GM12801 (cell line): Measurements from ENCODE around the gene LRMDA.

Experiments used
- TF ChIP-seq, protein P1 (sequence below): IDR thresholded peaks from one replicate; pipeline ENCODE4 v1.5.1; 2011; ENCODE audit warnings: control low read depth; ENCODE audit not compliant: insufficient read length; ENCODE audit errors: extremely low read depth

Gene LRMDA

DNA sequence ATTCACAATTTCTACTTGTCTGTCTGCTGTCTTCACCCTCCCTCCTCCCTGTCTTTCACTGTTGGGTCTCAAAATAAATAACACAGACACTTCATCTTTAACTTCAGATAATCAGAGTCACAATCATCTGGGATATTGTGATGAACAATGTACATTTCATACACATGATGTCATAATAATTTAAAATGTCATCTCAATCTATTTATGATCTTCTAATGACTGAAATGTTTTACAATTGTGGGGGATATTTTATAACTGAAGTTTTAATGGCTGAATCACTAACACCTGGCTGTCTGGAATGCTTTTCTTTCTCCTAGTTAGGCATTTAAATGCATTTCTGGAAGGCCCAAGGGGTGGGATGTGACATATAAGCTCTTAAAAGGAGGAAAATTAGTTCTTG is 859.8 kb downstream of the LRMDA start:
- TF ChIP-seq, protein P1, sequence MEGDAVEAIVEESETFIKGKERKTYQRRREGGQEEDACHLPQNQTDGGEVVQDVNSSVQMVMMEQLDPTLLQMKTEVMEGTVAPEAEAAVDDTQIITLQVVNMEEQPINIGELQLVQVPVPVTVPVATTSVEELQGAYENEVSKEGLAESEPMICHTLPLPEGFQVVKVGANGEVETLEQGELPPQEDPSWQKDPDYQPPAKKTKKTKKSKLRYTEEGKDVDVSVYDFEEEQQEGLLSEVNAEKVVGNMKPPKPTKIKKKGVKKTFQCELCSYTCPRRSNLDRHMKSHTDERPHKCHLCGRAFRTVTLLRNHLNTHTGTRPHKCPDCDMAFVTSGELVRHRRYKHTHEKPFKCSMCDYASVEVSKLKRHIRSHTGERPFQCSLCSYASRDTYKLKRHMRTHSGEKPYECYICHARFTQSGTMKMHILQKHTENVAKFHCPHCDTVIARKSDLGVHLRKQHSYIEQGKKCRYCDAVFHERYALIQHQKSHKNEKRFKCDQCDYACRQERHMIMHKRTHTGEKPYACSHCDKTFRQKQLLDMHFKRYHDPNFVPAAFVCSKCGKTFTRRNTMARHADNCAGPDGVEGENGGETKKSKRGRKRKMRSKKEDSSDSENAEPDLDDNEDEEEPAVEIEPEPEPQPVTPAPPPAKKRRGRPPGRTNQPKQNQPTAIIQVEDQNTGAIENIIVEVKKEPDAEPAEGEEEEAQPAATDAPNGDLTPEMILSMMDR: no peak

DNA sequence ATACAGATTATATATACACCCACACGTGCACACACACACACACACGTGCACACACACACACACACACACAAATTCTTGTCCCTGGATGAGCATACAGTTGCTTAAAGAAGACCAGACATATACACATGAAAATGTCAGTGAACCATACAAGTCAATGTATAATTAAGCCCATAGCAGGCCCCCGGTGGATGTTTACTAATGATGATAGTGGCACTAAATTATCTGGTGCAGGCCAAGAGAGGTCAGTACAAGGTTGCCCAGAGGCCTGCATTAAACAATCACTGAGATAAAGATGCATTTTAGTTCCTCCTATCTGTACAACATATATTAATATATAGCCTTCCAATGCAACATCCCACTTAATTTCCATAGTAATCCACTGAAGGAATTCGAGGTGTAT is 860.5 kb downstream of the LRMDA start:
- TF ChIP-seq, protein P1: no peak

DNA sequence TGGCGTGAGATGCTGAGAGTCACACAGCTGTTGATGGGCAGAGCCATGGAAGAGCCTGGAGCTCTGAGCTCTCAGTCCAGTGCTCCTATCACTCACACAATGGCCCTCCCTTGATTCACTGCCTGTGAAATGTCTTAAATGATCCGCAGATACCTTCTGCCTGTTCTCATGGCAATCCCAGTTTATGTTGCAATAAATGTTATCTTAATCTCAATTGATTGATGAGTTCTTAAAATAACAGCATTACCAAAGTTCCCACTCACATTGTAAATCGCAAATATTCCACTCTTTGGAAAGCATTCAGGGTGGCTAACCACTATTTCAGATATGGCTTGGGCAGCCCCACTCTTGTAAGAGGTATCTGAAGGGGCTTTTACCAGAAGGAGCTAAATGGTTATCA is 865.5 kb downstream of the LRMDA start:
- TF ChIP-seq, protein P1: no peak

DNA sequence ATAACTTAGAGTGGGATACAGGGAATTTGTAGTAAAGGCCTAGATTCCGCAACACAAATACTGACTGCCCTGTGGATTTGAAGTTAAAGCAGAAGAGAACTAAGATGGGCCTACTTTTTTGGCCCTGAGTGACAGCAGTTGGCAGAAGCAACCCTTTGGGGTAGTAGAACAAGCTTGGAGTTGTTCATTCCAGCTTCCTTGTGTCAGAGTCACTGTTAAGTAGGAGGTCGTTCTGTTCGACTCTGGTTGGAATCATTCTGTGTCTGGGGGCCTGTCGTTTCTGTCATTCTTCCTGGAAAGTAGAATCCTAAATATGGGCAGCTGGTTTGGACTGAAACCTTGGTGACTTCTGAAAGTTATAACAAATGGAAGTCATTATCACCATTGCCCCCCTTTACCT is 865.9 kb downstream of the LRMDA start:
- TF ChIP-seq, protein P1: no peak

DNA sequence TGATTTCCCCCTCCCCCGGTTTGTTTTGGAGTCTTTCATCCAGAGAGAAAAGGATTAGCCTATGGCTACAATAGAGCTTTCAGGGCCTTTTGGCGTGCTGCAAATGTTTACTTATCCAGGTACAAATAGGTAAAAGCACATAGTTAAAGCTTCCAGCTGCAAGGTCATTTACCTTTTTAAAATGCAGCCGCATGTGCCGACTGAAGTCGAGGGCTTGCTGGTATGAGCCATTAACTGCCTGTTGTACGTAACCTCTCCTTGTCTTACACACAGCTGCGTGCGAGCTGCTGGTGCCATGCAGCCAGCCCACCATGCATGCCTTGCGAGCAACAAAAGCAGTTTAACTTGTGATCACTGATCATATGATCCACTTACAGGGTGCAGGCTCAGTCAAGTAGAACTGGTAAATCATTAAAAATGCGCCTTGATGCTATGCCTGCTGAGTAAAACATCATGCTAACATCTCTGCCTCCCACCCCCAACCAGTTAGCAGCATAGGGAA is 866.4 kb downstream of the LRMDA start:
- TF ChIP-seq, protein P1: no peak

DNA sequence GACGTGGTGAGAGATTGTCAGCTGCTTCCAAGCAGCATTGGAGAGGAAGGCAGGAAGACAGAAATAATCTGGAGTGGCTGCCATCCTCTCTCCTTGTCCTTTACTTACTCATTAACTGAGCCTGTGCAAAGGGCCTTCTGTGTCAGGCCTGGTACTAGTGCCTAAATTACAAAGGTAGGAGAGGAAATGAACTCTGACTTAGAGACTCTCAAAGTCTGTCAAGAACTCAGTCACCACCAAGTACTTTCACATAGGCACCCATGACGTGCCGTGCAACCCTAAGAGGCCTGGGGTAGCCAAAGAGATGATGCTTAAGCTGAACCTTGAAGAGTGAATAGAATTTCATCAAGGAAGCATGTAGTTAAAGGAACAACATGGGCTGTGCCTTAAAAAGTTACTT is 866.9 kb downstream of the LRMDA start:
- TF ChIP-seq, protein P1: no peak

DNA sequence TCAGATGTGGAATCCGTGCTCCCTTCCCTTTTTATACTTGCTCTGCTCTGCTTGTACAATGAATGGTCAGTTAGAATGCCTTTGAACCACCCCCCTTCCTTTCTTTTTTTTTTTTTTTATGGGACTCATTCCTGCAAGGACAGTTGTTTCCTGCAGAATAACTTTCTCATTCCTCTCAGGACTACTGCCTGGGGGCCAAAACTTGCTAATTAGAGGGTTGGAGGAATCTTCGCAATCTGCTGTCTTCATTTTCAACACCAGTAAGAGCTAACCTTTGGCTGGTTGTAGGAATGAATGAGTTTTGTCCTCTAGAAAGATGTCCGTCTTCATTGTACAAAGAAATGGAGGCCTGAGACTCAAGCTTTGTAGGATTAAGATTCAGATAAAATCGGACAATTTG is 868.1 kb downstream of the LRMDA start:
- TF ChIP-seq, protein P1: no peak

DNA sequence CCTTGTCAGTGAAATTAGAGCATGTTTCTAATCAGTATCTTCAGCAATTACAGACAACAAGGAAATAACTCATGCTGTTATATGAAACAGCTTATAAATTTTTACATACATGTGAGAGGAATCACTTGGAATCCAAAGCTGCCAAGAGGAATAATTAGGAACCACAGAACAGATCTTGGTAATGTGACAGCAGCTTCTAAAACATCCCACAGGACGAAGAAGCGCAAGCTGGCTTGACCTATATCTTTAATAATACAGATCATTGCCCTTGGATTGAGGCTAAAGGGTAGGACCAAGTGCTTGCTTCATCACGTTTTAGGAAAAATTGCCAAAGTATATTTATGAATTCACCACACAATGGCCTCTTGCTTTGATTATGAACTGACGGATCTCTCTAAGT is 869.8 kb downstream of the LRMDA start:
- TF ChIP-seq, protein P1: no peak
